CD14-positive monocyte (primary cell): ENCODE results near the gene GSTK1. TPM values are rescaled to one million over a fixed set of nuclear protein-coding genes. Genes with fewer than 3 reads are reported as not detected.

Source experiments
- DNase-seq, 3 donors: peaks; one replicate each; pipeline ENCODE4 v3.0.0-alpha.2; 2011 to 2022
- H2AFZ ChIP-seq: 2 replicates; pipeline ENCODE4 v1.6.0; 2012; ENCODE audit warnings: mild to moderate bottlenecking, low read depth, low read length, inconsistent platforms; ENCODE audit not compliant: insufficient read depth, poor library complexity, severe bottlenecking
- H3K27ac ChIP-seq, 2 donors: 1 replicate in 1 of 2; 2 replicates in 1 of 2; pipeline ENCODE4 v1.5.1; 2012 to 2013; ENCODE audit warnings: low read length in 2 of 2, control low read depth in 1 of 2, inconsistent platforms in 1 of 2, low read depth in 1 of 2, mild to moderate bottlenecking in 1 of 2
- H3K27me3 ChIP-seq, 2 donors: one replicate each; pipeline versions ENCODE4 v1.6.0 to v1.6.1; 2011 to 2013; ENCODE audit warnings: low read length in 2 of 2; ENCODE audit not compliant: control insufficient read depth in 2 of 2, insufficient read depth in 2 of 2
- H3K36me3 ChIP-seq, 2 donors: replicated peaks in 1 of 2; 1 replicate in 1 of 2; 2 replicates in 1 of 2; pipeline versions ENCODE4 v1.5.1 to v1.6.1; 2012 to 2013; ENCODE audit warnings: low read length in 2 of 2, control low read depth in 1 of 2, inconsistent platforms in 1 of 2, mild to moderate bottlenecking in 1 of 2; ENCODE audit not compliant: insufficient read depth in 2 of 2, control insufficient read depth in 1 of 2
- H3K4me1 ChIP-seq, 2 donors: 1 replicate in 1 of 2; 2 replicates in 1 of 2; pipeline versions ENCODE4 v1.5.1 to v1.6.1; 2012 to 2013; ENCODE audit warnings: low read length in 2 of 2, control low read depth in 1 of 2, inconsistent platforms in 1 of 2, mild to moderate bottlenecking in 1 of 2, moderate library complexity in 1 of 2; ENCODE audit not compliant: insufficient read depth in 2 of 2, control insufficient read depth in 1 of 2
- H3K4me2 ChIP-seq: replicated peaks from 2 replicates; pipeline ENCODE3; 2012; ENCODE audit warnings: low read length, moderate library complexity, mild to moderate bottlenecking; ENCODE audit not compliant: poor library complexity, severe bottlenecking; ENCODE audit errors: extremely low read depth
- H3K4me3 ChIP-seq, 3 experiments: fragments of 200-600 bp in 1 of 3; sonication (generic) in 1 of 3; replicated peaks in 1 of 3; 1 replicate in 2 of 3; 2 replicates in 1 of 3; pipeline ENCODE4 v1.5.1; 2011 to 2013; ENCODE audit warnings: low read length in 3 of 3, mild to moderate bottlenecking in 3 of 3, control low read depth in 2 of 3, low read depth in 2 of 3, inconsistent platforms in 1 of 3, moderate library complexity in 1 of 3
- H3K79me2 ChIP-seq: 2 replicates; pipeline ENCODE4 v1.6.0; 2012; ENCODE audit warnings: mild to moderate bottlenecking, control low read depth, inconsistent platforms, low read length, moderate library complexity; ENCODE audit not compliant: insufficient read depth
- H3K9ac ChIP-seq: 2 replicates; pipeline ENCODE4 v1.6.0; 2017; ENCODE audit warnings: low read length, mild to moderate bottlenecking; ENCODE audit not compliant: insufficient read depth, poor library complexity, severe bottlenecking
- H3K9me3 ChIP-seq, 2 donors: replicated peaks in 1 of 2; 1 replicate in 1 of 2; 2 replicates in 1 of 2; pipeline versions ENCODE4 v1.5.1 to v1.6.1; 2012 to 2013; ENCODE audit warnings: low read length in 2 of 2, control low read depth in 1 of 2; ENCODE audit not compliant: control insufficient read depth in 1 of 2, insufficient read depth in 1 of 2
- H4K20me1 ChIP-seq: 2 replicates; pipeline ENCODE4 v1.6.0; 2012; ENCODE audit warnings: mild to moderate bottlenecking, low read length, control low read depth, moderate library complexity; ENCODE audit not compliant: insufficient read depth
- H3K27ac Mint-ChIP-seq, 7 donors: one replicate each; pipeline ENCODE4 v1.8.0; 2020; ENCODE audit warnings: mild to moderate bottlenecking in 7 of 7, mixed read lengths in 7 of 7, moderate library complexity in 6 of 7, inconsistent platforms in 2 of 7
- H3K27me3 Mint-ChIP-seq, 3 donors: one replicate each; pipeline ENCODE4 v1.8.0; 2021 to 2022; ENCODE audit warnings: low read depth in 3 of 3, mild to moderate bottlenecking in 3 of 3, mixed read lengths in 3 of 3, moderate library complexity in 3 of 3, inconsistent platforms in 1 of 3
- H3K36me3 Mint-ChIP-seq, 2 donors: one replicate each; pipeline ENCODE4 v1.8.0; 2020; ENCODE audit warnings: mixed read lengths in 2 of 2, inconsistent platforms in 1 of 2, mild to moderate bottlenecking in 1 of 2
- H3K4me1 Mint-ChIP-seq: one replicate; pipeline ENCODE4 v1.8.0; 2020; ENCODE audit warnings: mild to moderate bottlenecking, mixed read lengths
- H3K4me3 Mint-ChIP-seq, 2 donors: one replicate each; pipeline ENCODE4 v1.8.0; 2020; ENCODE audit warnings: mild to moderate bottlenecking in 2 of 2, mixed read lengths in 2 of 2, moderate library complexity in 1 of 2
- H3K9me3 Mint-ChIP-seq, 7 donors: one replicate each; pipeline ENCODE4 v1.8.0; 2020 to 2022; ENCODE audit warnings: mixed read lengths in 7 of 7, mild to moderate bottlenecking in 6 of 7, moderate library complexity in 6 of 7, inconsistent platforms in 2 of 7
- WGBS: methylation state at CpG from one replicate; pipeline ENCODE4 v1.1.5; 2013; ENCODE audit warnings: missing lambda C conversion rate; ENCODE audit not compliant: insufficient coverage; 5-methylcytosine and 5-hydroxymethylcytosine counted together
- intact Hi-C, 2 donors: fragments of 100-400 bp; cut with micrococcal nuclease; formaldehyde crosslinking; loops; one replicate each; pipeline versions ENCODE4 v1.15.0 to v1.15.1; 2023
- polyA plus RNA-seq, 3 donors: library from polyadenylated mRNA; depleted of rRNA in 1 of 3; unstranded in 2 of 3; stranded (reverse) in 1 of 3; fragments of 300-500 nt in 2 of 3; fragments of >200 nt in 1 of 3; fragmentation: Illumina TruSeq in 2 of 3; gene quantifications; 1 replicate in 2 of 3; 2 replicates in 1 of 3; pipeline ENCODE4 v1.2.3, GENCODE V29; 2012 to 2021
- TF ChIP-seq, protein P1 (sequence below): fragments of 200-600 bp; IDR thresholded peaks from one replicate; pipeline ENCODE4 v1.8.0; 2022; ENCODE audit warnings: antibody characterized with exemption, mild to moderate bottlenecking

GSTK1 gene
- polyA plus RNA-seq, 3 donors, result 413 to 547 (median 427) TPM

- Histone ChIP-seq H3K27ac (no peak overlapping the region), H2AFZ (peak overlapping the region; percentile 69), H3K9me3 (no peaks in the 10 kb centered on the region), H3K27me3 (no peaks in the 10 kb centered on the region), H3K36me3 (no peaks in the 10 kb centered on the region), H3K4me1 (peaks cover 9 to 16% of the 10 kb centered on the region in 2 donors), H3K4me2 (peak overlapping the region; percentile 16), H3K4me3 (no peak overlapping the region), H3K79me2 (peaks cover 10% of the 10 kb centered on the region), H4K20me1 (no peaks in the 10 kb centered on the region), H3K9ac (no peak overlapping the region)
- no peaks in the 10 kb centered on the region for H3K36me3 Mint-ChIP-seq
- intact Hi-C loops, result no loop called here
- TF ChIP-seq, protein P1, sequence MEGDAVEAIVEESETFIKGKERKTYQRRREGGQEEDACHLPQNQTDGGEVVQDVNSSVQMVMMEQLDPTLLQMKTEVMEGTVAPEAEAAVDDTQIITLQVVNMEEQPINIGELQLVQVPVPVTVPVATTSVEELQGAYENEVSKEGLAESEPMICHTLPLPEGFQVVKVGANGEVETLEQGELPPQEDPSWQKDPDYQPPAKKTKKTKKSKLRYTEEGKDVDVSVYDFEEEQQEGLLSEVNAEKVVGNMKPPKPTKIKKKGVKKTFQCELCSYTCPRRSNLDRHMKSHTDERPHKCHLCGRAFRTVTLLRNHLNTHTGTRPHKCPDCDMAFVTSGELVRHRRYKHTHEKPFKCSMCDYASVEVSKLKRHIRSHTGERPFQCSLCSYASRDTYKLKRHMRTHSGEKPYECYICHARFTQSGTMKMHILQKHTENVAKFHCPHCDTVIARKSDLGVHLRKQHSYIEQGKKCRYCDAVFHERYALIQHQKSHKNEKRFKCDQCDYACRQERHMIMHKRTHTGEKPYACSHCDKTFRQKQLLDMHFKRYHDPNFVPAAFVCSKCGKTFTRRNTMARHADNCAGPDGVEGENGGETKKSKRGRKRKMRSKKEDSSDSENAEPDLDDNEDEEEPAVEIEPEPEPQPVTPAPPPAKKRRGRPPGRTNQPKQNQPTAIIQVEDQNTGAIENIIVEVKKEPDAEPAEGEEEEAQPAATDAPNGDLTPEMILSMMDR, result no peak
- H3K9me3 Mint-ChIP-seq, result peaks cover 0 to 5% (median 2%) of the 10 kb centered on the region in 7 donors
- 22% methylated on average over 1 of the region's 2 CpGs for WGBS
- DNase-seq, result no peak
- no peak overlapping the region for H3K27ac Mint-ChIP-seq
- H3K27me3 Mint-ChIP-seq, result peaks cover 0 to 1% (median 0%) of the 10 kb centered on the region in 3 donors
- no peak overlapping the region for H3K4me3 Mint-ChIP-seq
- peaks cover 13% of the 10 kb centered on the region for H3K4me1 Mint-ChIP-seq
These were observed 4.4 kb upstream of the GSTK1 start for GRCh38 chr7:143258831-143259230.

GRCh38 chr7:143259765-143260164 is 3.5 kb upstream of the GSTK1 start:
- H3K36me3 Mint-ChIP-seq, result peaks cover 2 to 5% of the 10 kb centered on the region in 2 donors
- H3K4me1 Mint-ChIP-seq, result peaks cover 22% of the 10 kb centered on the region
- H3K4me3 Mint-ChIP-seq, result no peak overlapping the region
- intact Hi-C loops, result no loop called here
- no peak for DNase-seq
- H3K9me3 ChIP-seq, result no peaks in the 10 kb centered on the region
- H3K27ac ChIP-seq, result no peak overlapping the region
- H3K36me3 ChIP-seq, result no peaks in the 10 kb centered on the region
- H3K4me2 ChIP-seq, result no peak overlapping the region
- no peak overlapping the region for H3K27ac Mint-ChIP-seq
- peaks cover 18 to 25% of the 10 kb centered on the region in 2 donors for H3K4me1 ChIP-seq
- H3K79me2 ChIP-seq, result peaks cover 20% of the 10 kb centered on the region
- H4K20me1 ChIP-seq, result peaks cover 5% of the 10 kb centered on the region
- H3K9ac ChIP-seq, result no peak overlapping the region
- no peak overlapping the region for H2AFZ ChIP-seq
- no peaks in the 10 kb centered on the region for H3K27me3 Mint-ChIP-seq
- peaks cover 0 to 4% (median 0%) of the 10 kb centered on the region in 7 donors for H3K9me3 Mint-ChIP-seq
- 100% methylated on average over 1 of the region's 2 CpGs for WGBS
- TF ChIP-seq, protein P1, result no peak
- no peak overlapping the region for H3K4me3 ChIP-seq
- H3K27me3 ChIP-seq, result no peaks in the 10 kb centered on the region
